GM13977 (cell line): Measurements from ENCODE around the gene KRT37.
"Not testable (repeated sequence)": the region's sequence is repeated elsewhere in the genome, so short reads cannot be mapped to it uniquely, and the experiment has no call there.

Source experiments
- DNase-seq: peaks from one replicate; pipeline ENCODE4 v3.0.0; 2012; ENCODE audit warnings: low spot score
- CTCF ChIP-seq: IDR thresholded peaks from 2 replicates; pipeline ENCODE4 v1.5.1; 2012; ENCODE audit warnings: mild to moderate bottlenecking, control low read depth; ENCODE audit not compliant: insufficient read depth; ENCODE audit errors: extremely low read depth, missing control alignments
- in situ Hi-C: fragments of 300-500 bp; cut with MboI; formaldehyde crosslinking; loops from one replicate; pipeline ENCODE4 v1.12.0; 2022; ENCODE audit warnings: low sequenced_read_pairs, low pct_unique_long_range_greater_than_20kb, mixed read lengths, inconsistent platforms; ENCODE audit not compliant: unreplicated experiment

KRT37 gene

GRCh38 chr17:41429667-41430066, 5.3 kb upstream of the KRT37 start:
- in situ Hi-C loops = no loop called here
- TF ChIP-seq CTCF = no peak
- DNase-seq = no peak

DNA sequence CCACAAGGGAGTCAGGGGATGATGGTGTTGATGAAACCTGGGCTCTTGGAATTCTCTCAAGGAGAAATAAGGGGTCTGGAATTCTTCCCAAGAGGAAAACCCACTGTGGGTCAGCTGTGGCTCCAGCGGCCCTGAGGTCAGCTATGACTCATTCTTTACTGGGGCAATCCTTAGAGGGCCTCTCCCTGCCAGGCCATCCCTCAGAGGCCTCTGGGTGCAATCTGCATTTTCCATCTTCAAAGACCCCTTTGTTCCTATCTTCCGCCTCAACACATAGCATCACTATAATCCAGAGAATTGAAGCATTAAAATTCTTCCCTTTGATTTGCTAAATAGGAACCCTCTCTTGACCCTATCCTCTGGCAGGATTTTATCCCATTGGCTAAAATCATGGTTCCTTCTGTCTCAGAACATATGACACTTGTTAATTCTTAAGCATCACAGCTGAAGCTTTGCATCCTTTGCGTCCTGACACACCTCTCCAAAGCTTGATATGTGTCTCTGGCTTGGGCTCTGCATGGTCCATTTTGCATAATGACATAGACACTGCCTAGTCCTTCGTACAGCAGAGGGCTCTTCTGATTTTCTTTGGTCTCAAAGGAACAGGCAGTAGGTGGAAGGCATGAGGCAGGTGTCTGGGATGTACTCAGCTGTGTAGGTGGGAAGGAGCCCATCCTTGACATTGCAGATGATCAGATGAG, 4.4 kb upstream of the KRT37 start:
- no peak for DNase-seq
- no peak for TF ChIP-seq CTCF
- in situ Hi-C loops = no loop called here

- in situ Hi-C loops, DNase-seq: not testable (repeated sequence)
Measured at GRCh38 chr17:41422586-41422985, 1.8 kb downstream of the KRT37 start.

- TF ChIP-seq CTCF = no peak
- no peak for DNase-seq
- in situ Hi-C loops = no loop called here
Measured at GRCh38 chr17:41421617-41422016, 2.8 kb downstream of the KRT37 start.

- no peak for TF ChIP-seq CTCF
- no peak for DNase-seq
Measured at GRCh38 chr17:41421116-41421515, 3.3 kb downstream of the KRT37 start.

DNA sequence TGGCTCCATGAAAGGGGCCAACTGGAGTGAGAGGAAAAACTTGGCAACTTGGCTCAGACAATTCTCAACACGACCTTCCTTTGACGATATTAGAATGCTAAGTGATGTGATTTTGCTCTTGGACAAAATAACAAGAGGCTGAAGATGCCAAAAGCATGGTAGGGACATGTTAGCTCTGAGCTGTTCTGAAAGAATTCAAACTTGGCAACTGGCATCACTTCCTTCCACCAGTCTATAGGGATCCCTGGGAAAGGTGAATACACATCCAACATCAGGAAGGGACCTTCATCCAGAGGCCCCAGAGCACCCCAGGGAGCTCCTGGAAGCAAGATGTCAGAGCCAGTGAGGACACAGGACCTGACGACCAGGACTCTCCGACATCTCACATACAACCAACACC, 4.3 kb downstream of the KRT37 start:
- in situ Hi-C loops = no loop called here
- no peak for TF ChIP-seq CTCF
- DNase-seq = no peak

More at GRCh38 chr17:41421116-41421515, 3.3 kb downstream of the KRT37 start:
- in situ Hi-C loops = no loop called here

- in situ Hi-C loops = no loop called here
- TF ChIP-seq CTCF = no peak
- DNase-seq = no peak
Measured at GRCh38 chr17:41419716-41420115, 4.7 kb downstream of the KRT37 start.
